ENCODE data around the gene EML2.
"Not testable (repeated sequence)": the region's sequence is repeated elsewhere in the genome, so short reads cannot be mapped to it uniquely, and the experiment has no call there.

EML2 gene

GRCh38 chr19:45615795-45616703 lies 23.1 kb downstream of the EML2 start:
- DNase-seq: peak; percentile 85

- DNase-seq: not testable (repeated sequence)
These were observed 24.1 kb downstream of the EML2 start for GRCh38 chr19:45615056-45615455.

- DNase-seq: no peak
These were observed 25.1 kb downstream of the EML2 start for GRCh38 chr19:45613926-45614725.

- DNase-seq: no peak
These were observed 30.2 kb downstream of the EML2 start for GRCh38 chr19:45608948-45609347.

GRCh38 chr19:45607071-45608029 lies 31.8 kb downstream of the EML2 start:
- peak; percentile 57 for DNase-seq

- DNase-seq: no peak
These were observed 37.4 kb downstream of the EML2 start, which contains the start of gene GPR4 for GRCh38 chr19:45601524-45602374. GPR4 (minus strand) TSS chr19:45602212; CDS start chr19:45591866, 10,346 bp downstream.

GRCh38 chr19:45601115-45601514 lies 38.1 kb downstream of the EML2 start:
- DNase-seq: no peak

- no peak for DNase-seq
These were observed 38.8 kb downstream of the EML2 start for GRCh38 chr19:45600340-45600885.

- peak; percentile 23 for DNase-seq
These were observed 39.9 kb downstream of the EML2 start for GRCh38 chr19:45599286-45599685.

- no peak for DNase-seq
These were observed 40.8 kb downstream of the EML2 start for GRCh38 chr19:45598267-45599001.

- no peak for DNase-seq
These were observed 41.6 kb downstream of the EML2 start for GRCh38 chr19:45597425-45598111.

GRCh38 chr19:45595814-45596213 lies 43.4 kb downstream of the EML2 start:
- no peak for DNase-seq

- no peak for DNase-seq
These were observed 45.7 kb downstream of the EML2 start for GRCh38 chr19:45593520-45593919.

- no peak for DNase-seq
These were observed 46.8 kb downstream of the EML2 start for GRCh38 chr19:45592366-45592765.

- DNase-seq: no peak
These were observed 47.6 kb downstream of the EML2 start for GRCh38 chr19:45591638-45592005.

- DNase-seq: no peak
These were observed 48.1 kb downstream of the EML2 start for GRCh38 chr19:45591004-45591637.

- no peak for DNase-seq
These were observed 48.7 kb downstream of the EML2 start for GRCh38 chr19:45590300-45591003.

- DNase-seq: no peak
These were observed 49.4 kb downstream of the EML2 start for GRCh38 chr19:45589768-45590167.

GRCh38 chr19:45587873-45588272 lies 51.3 kb downstream of the EML2 start:
- no peak for DNase-seq
